Suppressor macrophage treated with lipopolysaccharide for 1 hour (primary cell): ENCODE results near the gene SLCO2B1.

Experiments
- DNase-seq, 3 donors: peaks; one replicate each; pipeline ENCODE4 v3.0.0-alpha.2; 2020 to 2022

The SLCO2B1 gene

GRCh38 chr11:75162954-75163353, 12.0 kb downstream of the SLCO2B1 start:
- no peak for DNase-seq

- peak in 2 of 3 donors; percentile 51 to 54 for DNase-seq
These were observed 13.3 kb downstream of the SLCO2B1 start for GRCh38 chr11:75163921-75164849.

- DNase-seq = no peak
These were observed 14.8 kb downstream of the SLCO2B1 start for GRCh38 chr11:75165721-75166120.

GRCh38 chr11:75166791-75167190, 15.9 kb downstream of the SLCO2B1 start:
- no peak for DNase-seq

- no peak for DNase-seq
These were observed 16.7 kb downstream of the SLCO2B1 start for GRCh38 chr11:75167617-75168016.

- DNase-seq = no peak
These were observed 18.4 kb downstream of the SLCO2B1 start for GRCh38 chr11:75169101-75169885.

- DNase-seq = no peak
These were observed 19.8 kb downstream of the SLCO2B1 start for GRCh38 chr11:75170516-75171201.

- DNase-seq = no peak
These were observed 22.4 kb downstream of the SLCO2B1 start for GRCh38 chr11:75173336-75173735.

GRCh38 chr11:75174781-75175370, 24.0 kb downstream of the SLCO2B1 start:
- DNase-seq = peak; percentile 84 to 91 (median 90)

GRCh38 chr11:75182664-75183063, 31.8 kb downstream of the SLCO2B1 start:
- no peak for DNase-seq

GRCh38 chr11:75184051-75184450, 33.1 kb downstream of the SLCO2B1 start:
- no peak for DNase-seq

GRCh38 chr11:75184757-75185425, 34.0 kb downstream of the SLCO2B1 start:
- peak; percentile 28 to 60 (median 33) for DNase-seq

- DNase-seq = no peak
These were observed 35.0 kb downstream of the SLCO2B1 start for GRCh38 chr11:75185866-75186265.

- peak in 1 of 3 donors; percentile 20 for DNase-seq
These were observed 36.1 kb downstream of the SLCO2B1 start for GRCh38 chr11:75186999-75187398.

- peak; percentile 80 to 91 (median 85) for DNase-seq
These were observed 37.8 kb downstream of the SLCO2B1 start for GRCh38 chr11:75188671-75189070.

- peak; percentile 44 to 65 (median 64) for DNase-seq
These were observed 38.2 kb downstream of the SLCO2B1 start for GRCh38 chr11:75189108-75189507.

GRCh38 chr11:75189911-75190310, 39.0 kb downstream of the SLCO2B1 start:
- DNase-seq = no peak

GRCh38 chr11:75190652-75191329, 39.9 kb downstream of the SLCO2B1 start:
- no peak for DNase-seq

GRCh38 chr11:75191330-75191717, 40.4 kb downstream of the SLCO2B1 start:
- no peak for DNase-seq

GRCh38 chr11:75193271-75193670, 42.4 kb downstream of the SLCO2B1 start:
- DNase-seq = no peak

GRCh38 chr11:75193711-75194110, 42.8 kb downstream of the SLCO2B1 start:
- no peak for DNase-seq

- no peak for DNase-seq
These were observed 43.2 kb downstream of the SLCO2B1 start for GRCh38 chr11:75194147-75194546.
